ENCODE results near the gene TYRP1.

DNA sequence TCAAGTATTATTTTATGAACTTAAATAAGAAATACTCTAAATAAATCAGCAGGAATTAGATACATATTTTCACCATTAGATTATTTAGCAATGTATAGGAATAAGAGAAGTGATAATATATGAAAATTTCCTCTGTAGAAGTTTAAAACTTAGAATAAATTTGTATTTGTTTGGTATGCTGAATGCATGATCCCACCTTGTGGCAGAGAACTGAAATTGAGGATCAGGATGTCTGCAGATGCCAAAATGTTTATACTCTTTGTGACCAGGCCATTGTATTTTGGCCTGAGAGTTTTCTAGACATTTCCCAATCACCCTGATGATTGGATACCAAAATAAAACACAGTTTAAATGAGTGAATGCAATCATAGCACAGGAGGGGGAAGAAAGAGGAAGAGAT is 6.3 kb downstream of the TYRP1 start:
- TF ChIP-seq, protein P1, sequence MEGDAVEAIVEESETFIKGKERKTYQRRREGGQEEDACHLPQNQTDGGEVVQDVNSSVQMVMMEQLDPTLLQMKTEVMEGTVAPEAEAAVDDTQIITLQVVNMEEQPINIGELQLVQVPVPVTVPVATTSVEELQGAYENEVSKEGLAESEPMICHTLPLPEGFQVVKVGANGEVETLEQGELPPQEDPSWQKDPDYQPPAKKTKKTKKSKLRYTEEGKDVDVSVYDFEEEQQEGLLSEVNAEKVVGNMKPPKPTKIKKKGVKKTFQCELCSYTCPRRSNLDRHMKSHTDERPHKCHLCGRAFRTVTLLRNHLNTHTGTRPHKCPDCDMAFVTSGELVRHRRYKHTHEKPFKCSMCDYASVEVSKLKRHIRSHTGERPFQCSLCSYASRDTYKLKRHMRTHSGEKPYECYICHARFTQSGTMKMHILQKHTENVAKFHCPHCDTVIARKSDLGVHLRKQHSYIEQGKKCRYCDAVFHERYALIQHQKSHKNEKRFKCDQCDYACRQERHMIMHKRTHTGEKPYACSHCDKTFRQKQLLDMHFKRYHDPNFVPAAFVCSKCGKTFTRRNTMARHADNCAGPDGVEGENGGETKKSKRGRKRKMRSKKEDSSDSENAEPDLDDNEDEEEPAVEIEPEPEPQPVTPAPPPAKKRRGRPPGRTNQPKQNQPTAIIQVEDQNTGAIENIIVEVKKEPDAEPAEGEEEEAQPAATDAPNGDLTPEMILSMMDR (IDR thresholded peaks at IDR 0.05) = no peak
- TF ChIP-seq POLR2A (IDR thresholded peaks at IDR 0.05) (no peak), EP300 (IDR thresholded peaks at IDR 0.05) (no peak), POLR2AphosphoS5 (IDR thresholded peaks at IDR 0.05) (no peak)

Data from suprapubic skin (tissue), 4 donors.